Fibroblast of skin of left quadriceps (primary cell): Measurements from ENCODE around the gene MIEF1.

Source experiments
- DNase-seq, 2 experiments: peaks; one replicate each; pipeline ENCODE4 v3.0.0-alpha.2; 2013; ENCODE audit warnings: low read depth in 2 of 2

MIEF1 gene

GRCh38 chr22:39528080-39528661 lies 26.1 kb downstream of the MIEF1 start:
- no peak for DNase-seq

- peak; percentile 72 to 76 for DNase-seq
These were observed 26.8 kb downstream of the MIEF1 start for GRCh38 chr22:39528681-39529486.

GRCh38 chr22:39529487-39529851 lies 27.4 kb downstream of the MIEF1 start:
- no peak for DNase-seq

- no peak for DNase-seq
These were observed 28.0 kb downstream of the MIEF1 start for GRCh38 chr22:39530116-39530515.

GRCh38 chr22:39530692-39531331 lies 28.7 kb downstream of the MIEF1 start:
- DNase-seq = no peak

GRCh38 chr22:39532215-39533073 lies 30.4 kb downstream of the MIEF1 start, which contains the start of gene RPS19BP1:
RPS19BP1 (minus strand) TSS chr22:39532748; CDS start chr22:39532738, 10 bp downstream.
- peak; percentile 98 to 99 for DNase-seq

GRCh38 chr22:39534092-39534506 lies 32.0 kb downstream of the MIEF1 start:
- no peak for DNase-seq

GRCh38 chr22:39534591-39535356 lies 32.7 kb downstream of the MIEF1 start:
- DNase-seq = peak in 1 of 2 experiments; percentile 38

- DNase-seq = no peak
These were observed 33.3 kb downstream of the MIEF1 start for GRCh38 chr22:39535357-39535725.

- no peak for DNase-seq
These were observed 33.9 kb downstream of the MIEF1 start for GRCh38 chr22:39535831-39536449.

GRCh38 chr22:39536711-39537110 lies 34.6 kb downstream of the MIEF1 start:
- DNase-seq = no peak

- DNase-seq = no peak
These were observed 35.9 kb downstream of the MIEF1 start for GRCh38 chr22:39537975-39538374.

GRCh38 chr22:39543095-39543494 lies 41.0 kb downstream of the MIEF1 start:
- DNase-seq = no peak

- DNase-seq = no peak
These were observed 43.6 kb downstream of the MIEF1 start for GRCh38 chr22:39545386-39546365.

GRCh38 chr22:39546889-39547586 lies 44.9 kb downstream of the MIEF1 start:
- DNase-seq = no peak

- no peak for DNase-seq
These were observed 45.5 kb downstream of the MIEF1 start for GRCh38 chr22:39547587-39547947.

- DNase-seq = no peak
These were observed 51.3 kb downstream of the MIEF1 start for GRCh38 chr22:39553429-39553828.

- no peak for DNase-seq
These were observed 52.1 kb downstream of the MIEF1 start for GRCh38 chr22:39554151-39554550.
